GOT3 (cell line): Measurements from ENCODE around the gene WSB2.

Source experiments
- DNase-seq: peaks from one replicate; lab custom pipeline; 2025; ENCODE audit warnings: mixed read lengths; lab: John Stamatoyannopoulos, UW

WSB2 gene

DNA sequence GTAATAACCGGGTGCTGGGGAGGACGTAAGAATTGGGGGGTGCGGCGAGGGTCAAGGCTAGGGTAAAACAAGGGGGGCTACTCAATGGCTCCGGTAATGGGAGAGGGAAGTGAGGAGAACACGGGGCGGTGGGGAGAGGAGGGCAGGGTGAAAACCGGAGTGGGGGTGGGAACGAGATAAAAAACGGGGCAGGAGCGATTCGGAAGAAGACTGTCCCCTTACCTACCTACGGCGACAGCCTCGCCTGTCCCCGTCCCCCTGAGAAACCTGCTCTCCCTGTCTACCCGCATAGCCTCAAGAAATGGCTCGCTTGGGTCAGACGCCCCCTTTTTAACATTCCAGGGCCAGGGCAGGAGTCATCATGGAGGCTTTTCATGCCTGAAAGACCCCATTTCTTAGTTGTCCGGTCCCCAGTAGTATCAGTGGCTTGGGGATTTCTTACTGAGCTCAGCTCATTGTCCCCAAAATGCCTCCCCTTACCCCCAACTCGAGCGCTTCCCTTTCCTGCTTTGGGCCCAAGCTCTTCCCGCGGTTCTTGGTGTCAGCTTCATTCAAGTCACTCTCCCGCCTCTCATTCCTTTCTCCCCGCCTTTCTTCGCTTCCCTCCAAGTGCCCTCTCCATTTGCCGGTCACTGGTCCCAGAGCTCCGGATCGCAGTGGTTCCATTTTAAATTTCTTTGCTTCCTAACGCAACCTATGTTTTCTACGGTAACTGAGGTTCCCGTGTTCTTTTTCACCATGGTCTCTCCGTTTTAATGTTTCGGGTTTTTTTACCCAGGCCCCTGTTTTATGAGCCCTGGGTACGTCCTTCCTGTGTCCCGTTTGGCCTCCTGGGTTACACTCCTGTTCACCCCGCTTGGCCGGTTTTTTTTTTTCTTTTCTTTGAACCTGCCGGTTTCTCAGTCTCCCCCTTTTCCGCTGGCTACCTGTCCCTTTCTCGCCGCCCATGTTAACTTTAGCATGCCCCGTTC is 1.2 kb upstream of the WSB2 start:
- DNase-seq: no peak

DNA sequence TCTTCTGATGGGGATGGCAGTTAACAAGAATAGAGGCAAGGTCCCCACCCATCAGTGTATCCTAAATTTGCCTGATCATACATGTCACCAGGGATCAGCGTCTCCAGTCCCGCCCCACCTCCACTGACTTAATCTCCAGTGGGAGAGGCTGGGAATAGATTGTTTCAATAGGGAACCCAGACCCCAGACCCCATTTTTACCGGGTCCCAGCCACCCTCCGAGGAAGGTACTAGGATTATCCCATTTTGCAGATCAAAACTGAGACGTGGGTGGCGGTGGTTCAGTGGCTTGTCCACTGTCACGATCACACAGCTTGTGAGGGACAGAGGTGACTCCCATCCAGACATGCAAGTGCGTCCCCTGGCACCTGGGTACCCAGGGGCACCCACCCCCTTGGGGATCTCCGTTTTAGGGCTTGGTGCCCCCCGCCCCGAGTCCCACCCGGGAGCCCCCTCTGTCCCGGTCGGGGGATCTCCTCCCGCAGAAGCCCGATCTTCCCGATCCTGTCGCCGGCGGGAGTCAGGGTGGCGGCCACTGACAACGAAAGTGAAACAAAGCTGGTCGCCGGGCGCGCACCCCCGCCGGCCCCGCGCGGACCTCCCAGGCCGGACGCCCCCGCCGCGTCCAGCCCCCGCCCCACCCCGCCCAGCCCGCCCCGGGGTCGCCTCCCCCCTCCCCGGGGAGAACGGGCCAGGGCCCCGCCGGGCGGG is 523 bp downstream of the WSB2 start:
- no peak for DNase-seq

DNA sequence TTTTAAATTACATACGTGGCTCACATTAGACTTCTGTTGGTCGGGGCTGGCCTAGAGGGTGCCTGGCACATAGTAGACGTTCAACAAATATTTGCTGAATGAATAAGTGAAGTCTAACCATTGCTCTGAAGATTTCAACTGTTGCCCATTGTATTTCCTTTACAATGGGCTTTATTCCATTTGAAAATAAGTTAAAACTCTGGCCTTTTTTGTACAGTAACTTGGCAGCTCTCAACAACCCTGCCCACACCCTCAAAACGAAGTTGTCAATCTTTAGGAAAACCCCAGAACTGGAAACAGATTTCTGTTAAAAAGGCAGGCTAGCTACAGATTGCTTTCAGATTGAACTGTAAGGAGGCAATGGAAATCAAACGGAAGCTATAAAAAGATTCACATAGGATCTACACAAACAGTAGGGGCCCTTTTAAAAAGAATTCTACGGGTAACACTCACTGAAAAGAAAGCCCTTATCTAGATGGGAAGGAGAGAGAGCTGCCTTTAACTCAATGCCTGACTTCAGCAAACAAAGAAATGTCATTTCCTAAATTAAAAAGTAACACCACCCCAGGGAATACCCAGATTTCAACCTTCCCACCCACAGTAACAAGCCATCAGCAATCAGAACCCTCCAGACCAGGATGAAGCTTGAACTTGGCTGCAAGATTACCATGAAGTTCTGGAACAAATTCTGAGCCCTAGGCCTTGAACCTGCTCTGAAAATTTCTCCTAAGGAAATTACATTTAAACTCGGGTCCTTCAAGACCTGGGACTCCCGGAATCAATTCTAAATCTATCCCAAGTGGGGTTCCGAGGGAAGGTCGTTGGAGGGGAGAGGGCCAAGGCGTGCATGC is 1.4 kb downstream of the WSB2 start:
- no peak for DNase-seq

DNA sequence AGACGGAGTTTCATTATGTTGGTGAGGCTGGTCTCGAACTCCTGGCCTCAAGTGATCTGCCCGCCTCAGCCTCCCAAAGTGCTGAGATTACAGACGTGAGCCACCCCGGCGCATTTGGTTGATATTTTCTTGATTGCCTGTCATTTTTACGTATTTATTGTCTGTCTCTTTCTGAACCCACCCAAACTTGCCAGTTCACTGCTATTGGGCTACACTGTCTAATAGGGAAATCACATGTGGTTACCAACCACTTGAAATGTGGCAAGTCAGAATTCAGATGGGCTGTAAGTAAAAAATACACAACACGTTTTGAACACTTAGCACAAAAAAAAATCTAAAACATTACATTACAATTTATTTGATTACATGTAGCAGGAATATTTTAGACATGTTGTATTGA is 2.1 kb downstream of the WSB2 start:
- no peak for DNase-seq

DNA sequence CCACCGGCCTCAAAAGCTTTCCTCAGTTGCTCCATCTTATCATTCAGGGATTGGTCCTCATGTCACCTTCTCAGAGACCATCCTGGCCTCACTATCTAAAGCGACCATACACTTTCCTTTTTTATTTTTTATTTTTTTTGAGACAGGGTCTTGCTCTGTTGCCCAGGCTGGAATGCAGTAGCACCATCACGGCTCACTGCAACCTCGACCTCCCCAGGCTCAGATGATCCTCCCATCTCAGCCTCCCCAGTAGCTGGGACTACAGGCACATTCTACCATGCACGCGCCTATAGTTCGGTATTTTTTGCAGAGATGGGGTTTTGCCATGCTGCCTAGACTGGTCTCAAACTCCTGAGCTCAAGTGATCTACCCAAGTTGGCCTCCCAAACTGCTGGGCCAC is 2.8 kb downstream of the WSB2 start:
- no peak for DNase-seq

DNA sequence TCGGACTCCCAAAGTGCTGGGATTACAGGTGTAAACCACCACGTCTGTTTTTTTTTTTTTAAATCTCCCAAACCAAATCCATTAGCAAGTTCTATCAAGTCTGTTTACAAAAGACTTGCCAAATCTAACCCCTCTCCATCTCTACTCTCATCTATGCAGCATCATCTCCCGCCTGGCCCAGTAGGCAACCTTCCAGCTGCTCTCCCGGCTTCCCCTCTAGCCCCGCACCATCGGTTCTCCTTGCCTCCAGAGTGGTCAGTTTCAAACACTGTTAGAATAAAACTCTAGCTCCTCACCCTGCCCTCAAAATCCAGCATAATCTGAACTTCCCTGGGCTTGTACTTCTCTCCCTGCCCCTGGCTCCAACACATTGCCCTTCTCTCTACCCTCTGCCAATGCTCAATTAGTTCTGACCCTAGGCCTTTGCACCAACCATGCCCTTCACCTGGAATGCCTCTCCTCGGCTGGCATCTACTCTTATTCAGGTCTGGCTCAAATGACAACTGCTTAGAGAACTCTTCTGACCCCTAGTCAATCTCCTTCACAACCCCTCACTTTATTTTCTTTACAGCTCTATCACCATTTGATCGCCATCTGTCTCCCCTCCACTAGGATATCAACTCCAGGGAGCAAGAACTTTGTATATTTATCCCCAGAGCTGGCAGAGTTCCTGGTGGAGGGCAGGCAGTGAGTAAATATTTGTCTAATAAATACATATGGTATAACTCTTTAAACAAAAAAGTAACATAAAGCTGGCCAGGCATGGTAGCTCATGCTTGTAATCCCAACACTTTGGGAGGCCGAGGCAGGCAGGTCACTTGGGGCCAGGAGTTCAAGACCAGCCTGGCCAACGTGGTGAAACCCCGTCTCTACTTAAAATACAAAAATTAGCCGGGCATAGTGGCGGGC is 4.9 kb downstream of the WSB2 start:
- DNase-seq: no peak

DNA sequence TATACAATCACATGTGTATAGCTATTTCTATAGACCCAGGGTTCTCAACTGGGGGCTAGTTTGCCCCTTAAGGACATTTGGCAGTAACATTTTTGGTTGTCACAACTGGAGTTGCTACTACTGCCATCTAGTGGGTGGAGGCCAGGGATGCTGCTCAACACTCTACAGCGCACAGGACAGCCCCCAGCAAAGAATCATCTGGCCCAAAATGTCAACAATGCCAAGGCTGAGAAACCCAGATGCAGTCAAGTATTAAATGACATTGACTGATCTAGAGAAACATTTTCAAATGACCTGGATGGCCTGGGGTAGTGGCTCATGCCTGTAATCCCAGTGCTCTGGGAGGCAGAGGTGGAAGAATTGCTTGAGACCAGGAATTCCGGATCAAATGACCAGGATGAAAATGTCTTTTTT is 5.8 kb downstream of the WSB2 start:
- DNase-seq: no peak

DNA sequence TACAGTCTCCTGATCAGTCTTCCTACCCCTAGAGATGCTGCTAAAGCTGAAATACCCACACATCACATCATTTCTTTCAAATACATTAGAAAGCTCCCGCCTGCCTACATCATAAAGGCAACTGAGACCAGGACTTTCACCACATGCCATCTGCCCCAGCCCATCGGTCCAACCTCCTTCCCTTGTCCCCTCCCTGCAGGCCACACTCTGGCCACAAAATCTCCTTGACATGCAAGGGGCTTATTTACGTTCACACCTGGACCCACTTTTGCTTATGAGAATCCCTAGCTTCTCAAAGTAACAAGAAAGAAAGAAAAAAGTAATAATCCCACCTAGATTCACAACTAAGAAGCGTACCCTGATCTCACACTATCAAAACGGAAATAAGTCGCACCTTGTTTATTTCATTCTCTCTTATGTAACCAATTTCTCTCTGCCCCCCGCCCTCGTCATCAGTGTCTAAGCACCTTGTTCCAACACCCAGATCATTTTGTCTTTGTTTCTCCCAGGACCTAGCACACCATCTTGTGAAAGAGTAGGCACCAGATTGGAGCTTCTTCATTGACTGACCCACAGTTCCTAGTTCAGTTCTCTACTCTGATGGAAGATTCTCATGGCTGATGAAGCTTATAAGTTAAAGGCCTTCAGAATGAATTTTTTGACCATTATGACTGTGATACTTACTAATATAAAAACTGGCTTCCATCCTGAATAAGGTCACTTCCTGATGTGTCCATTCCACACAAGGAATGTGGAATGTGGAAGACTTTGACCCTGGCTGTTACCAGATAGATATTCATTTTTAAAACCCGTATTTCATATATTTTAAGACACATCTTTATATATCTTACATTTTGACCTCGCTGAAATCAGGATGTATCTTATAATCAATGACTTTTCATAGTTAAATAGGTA is 7.7 kb downstream of the WSB2 start:
- no peak for DNase-seq

DNA sequence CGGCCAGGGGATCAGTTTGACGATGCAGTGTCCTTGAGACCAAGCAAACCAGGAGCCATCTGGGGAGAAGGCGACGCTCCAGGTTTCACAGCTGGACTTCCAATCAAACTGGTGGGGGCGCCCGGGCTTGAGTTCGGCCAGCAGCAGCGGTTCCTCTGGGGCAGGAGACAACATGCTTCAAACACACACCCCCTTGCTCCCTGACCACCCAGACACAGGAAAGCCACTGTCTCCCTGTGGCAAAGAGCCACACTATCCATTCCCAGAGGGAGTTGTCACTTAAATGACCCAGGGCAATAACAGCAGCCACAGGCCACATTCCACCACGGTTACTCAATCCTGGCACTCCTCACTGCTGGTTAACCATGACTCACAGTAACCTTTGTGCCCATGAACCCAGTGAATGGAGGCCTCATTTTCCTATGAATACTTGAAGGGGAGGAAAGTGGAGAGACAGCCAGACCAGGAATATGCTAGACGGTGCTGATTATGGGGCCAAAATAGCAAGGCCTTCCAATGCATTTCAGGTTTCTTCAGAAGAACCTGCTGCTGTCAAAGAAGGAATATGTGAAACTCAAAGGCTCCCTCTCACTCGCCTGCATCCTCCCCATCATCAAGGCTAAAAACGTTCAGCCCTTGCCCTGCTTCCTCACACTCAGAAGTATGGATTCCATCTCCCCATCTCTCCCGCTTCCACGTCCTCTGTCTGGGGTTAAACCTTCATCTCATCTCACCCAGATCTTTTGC is 8.5 kb downstream of the WSB2 start:
- DNase-seq: no peak

DNA sequence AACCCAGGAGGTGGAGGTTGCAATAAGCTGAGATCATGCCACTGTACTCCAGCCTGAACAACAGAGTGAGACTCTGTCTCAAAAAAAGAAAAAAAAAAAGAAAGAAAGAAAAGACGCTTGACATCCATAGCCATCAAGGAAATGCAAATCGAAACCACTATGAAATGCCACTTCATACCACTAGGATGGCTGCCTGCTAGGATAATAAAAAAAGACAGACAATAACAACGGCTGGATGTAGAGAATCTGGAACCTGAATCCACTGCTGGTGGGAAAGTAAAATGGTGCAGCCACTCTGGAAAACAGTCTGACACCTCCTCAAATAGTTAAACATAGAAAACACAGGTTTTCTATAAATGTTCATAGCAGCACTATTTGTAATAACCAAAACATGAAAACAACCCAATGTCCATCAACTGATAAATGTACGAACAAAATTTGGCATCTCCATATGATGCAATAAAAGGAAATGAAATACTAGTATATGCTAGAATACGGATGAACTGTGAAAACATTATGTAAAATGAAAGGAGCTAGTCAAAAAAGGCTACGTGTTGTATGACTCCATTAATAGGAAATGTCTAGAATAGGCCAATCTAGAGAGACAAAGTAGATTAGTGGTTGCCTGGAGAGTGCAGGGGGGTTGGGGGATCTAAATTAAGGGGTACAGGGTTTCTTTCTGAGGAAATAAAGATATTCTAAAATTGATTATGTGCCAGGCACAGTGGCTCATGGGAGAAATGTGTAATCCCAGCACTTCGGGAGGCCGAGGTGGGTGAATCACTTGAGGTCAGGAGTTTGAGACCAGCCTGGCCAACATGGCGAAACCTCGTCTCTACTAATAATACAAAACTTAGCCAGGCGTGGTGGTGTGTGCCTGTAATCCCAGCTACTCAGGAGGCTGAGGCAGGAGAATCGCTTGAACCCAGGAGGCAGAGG is 9.7 kb downstream of the WSB2 start:
- no peak for DNase-seq

DNA sequence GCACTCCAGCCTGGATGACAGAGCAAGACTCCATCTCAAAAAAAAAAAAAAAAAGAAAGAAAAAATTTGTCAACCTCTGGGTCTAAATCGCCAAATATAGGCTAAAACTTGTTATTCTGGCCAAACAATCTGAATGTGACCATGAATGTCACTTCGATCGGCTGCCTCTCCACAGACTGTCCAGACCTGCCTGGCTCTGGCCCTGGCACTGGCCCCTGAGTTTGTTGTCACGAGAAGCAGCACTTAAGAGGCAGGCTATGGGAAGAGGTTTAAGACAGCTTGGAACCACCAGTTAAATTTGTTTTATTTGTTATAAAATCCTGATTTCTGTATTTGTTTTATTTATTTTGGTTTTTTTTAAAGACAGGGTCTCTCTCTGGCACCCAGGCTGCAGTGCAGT is 14.5 kb downstream of the WSB2 start:
- DNase-seq: no peak

DNA sequence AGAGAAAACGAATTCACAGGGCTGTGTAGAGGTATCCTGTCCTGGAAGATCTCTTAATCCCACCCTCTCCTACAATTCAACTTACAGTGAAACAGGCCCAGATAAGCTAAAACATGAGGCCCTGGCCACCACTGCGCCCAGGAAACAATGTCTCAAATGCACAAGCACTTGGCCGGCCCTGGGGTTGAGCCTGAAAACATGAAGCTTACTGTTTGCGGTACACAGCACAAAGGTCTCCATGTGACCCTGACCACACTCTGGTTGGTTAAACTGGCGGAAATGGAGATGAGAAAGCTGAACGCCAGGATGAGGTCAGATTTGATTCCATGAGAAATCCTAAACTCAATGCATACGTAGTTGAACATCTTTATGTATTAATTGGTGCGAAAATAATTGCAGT is 16.4 kb downstream of the WSB2 start:
- DNase-seq: no peak

DNA sequence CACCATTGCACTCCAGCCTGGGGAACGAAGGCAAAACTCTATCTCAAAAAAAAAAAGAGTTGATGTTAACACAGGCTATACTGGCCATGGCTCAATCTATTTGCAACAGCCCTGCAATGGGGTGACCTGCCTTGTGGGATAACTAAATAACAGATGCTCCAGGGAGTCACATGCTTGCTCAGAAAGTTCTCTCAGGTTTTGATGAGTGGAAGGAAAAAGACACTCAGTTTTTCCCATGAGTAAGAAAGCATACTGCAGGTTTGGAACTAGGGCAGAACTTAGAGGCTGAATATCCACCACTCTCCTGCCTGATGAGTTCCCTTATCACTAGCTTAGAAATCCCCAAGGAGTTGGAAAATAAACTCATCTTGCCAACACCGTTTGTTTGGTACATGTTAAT is 16.9 kb downstream of the WSB2 start:
- DNase-seq: no peak

DNA sequence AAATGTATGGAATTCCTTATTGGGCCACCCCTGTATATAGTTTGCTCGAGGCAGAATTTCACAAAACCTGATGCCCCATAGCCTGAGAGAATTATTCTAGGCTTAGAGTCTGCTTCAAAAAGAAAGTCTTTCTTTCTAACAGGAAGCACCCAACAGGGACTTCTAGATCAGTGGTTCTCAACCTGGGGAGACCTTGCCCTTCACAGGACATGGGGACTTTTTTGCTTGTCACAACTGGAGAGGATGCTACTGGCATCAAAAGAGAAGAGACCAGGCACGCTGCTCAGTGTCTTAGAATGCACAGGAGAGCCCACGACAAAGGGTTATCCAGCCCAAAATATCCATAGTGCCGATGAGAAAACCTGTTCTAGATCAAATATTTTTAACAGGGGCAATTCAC is 18.9 kb downstream of the WSB2 start:
- no peak for DNase-seq

DNA sequence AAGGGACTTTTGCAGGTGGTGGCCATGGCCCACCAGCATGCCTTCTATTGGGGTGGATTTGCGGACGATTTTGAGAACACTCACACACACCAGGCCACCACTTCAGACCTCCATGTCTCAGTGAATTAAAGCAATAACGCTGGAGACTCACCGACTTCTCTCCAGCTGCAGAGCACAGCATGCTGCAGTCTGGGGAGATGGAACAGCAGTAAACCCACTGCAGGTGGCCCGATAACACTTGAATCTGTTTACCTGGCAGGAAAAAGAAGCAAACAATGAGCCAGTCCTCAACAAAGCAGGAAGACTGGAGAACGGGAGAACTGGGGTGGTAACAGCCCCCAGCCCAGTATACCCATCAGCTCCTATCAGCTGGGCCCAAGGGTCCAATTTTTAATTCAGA is 22.8 kb downstream of the WSB2 start:
- no peak for DNase-seq

DNA sequence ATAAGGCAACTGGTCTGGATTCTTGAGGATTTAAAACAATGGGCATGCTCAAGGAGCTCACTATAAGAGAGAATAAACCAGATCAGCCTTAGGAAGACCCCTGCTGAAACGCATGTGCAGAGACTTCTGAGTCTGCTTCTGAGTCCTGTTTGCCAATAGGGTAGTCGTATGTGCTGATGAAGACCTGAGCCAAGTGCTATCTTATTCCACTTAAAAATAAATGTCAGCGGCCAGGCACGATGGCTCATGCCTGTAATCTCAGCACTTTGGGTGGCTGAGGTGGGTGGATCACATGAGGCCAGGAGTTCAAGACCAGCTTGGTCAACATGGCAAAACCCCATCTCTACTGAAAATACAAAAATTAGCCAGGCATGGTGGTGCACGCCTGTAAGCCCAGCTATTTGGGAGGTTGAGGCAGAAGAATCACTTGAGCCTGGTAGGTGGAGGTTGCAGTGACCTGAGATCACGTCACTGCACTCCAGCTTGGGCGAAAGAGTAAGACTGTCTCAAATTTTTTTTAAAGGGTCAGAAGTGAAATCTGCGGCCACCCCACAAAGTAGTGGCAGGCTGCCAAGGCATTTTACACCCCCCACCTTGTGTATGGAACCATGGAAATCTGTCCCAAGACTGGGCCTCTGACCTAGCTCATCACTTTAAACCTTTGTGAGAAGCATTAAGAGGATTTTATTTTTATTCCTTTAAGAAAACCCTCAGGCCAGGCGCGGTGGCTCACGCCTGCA is 24.1 kb downstream of the WSB2 start:
- no peak for DNase-seq

DNA sequence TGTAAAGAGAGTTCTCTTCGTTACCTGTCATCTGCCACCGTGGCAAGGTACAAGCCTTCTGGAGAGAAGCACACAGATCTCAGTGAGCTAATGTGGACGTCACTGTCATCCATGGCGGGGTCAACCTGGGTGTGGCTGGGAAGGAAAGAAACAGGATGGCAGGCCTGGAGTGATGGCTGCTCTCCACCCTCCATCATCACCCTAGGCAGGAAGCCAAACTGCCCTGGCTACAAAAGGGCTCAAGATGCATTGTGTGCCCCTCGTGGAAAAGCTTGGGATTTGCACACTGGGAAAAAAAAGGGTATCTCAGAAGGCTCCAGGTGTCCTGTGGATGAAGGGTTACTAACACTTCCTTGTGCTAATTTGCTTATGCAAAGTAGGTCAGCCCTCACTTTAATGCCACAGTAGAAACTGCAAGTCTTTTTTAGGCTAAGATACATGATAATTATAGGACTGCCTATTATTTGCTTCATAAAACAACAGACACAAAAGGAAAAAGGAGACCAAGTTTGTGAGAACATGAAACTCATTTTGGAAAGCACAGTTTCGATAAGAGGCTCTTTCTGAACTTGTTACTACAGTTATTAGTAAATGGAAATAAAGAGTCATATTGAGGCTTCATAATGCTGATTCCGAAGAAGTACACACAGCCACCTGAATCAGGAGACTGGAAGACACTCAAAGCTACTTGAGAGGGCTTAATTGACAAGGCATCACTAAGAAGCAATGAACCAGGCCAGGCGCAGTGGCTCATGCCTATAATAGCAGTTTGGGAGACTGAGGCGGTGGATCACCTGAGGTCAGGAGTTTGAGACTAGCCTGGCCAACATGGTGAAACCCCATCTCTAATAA is 25.6 kb downstream of the WSB2 start:
- DNase-seq: no peak
